OCI-LY3 (cell line): ENCODE data around the gene ZNF579.

Source experiments
- H2AFZ ChIP-seq: fragments of 200-600, 300-600 bp; shearing (Covaris generic); 2 replicates; pipeline ENCODE4 v1.6.0; 2014; ENCODE audit warnings: antibody characterized with exemption, low read depth, low read length
- H3K27ac ChIP-seq: fragments of 200-600, 300-600 bp; sonication (generic); 2 replicates; pipeline ENCODE4 v1.5.1; 2014; ENCODE audit warnings: mild to moderate bottlenecking, low read length, moderate library complexity, mixed read lengths
- H3K27me3 ChIP-seq: fragments of 200-600, 300-600 bp; sonication (generic); 2 replicates; pipeline ENCODE4 v1.6.1; 2014; ENCODE audit warnings: low read depth, low read length, mixed read lengths
- H3K36me3 ChIP-seq: fragments of 200-600, 300-600 bp; sonication (generic); replicated peaks from 2 replicates; pipeline ENCODE3; 2014; ENCODE audit warnings: low read depth, low read length, mixed read lengths
- H3K4me1 ChIP-seq: fragments of 300-600, 200-600 bp; sonication (generic); 2 replicates; pipeline ENCODE4 v1.6.1; 2014; ENCODE audit warnings: low read length, mixed read lengths
- H3K4me2 ChIP-seq: fragments of 200-600, 300-600 bp; sonication (generic); 2 replicates; pipeline ENCODE4 v1.6.1; 2014; ENCODE audit warnings: low read length, mixed read lengths
- H3K4me3 ChIP-seq: fragments of 300-600, 200-600 bp; sonication (generic); 2 replicates; pipeline ENCODE4 v1.5.1; 2014; ENCODE audit warnings: antibody characterized with exemption, mild to moderate bottlenecking, low read length, moderate library complexity
- H3K79me2 ChIP-seq: fragments of 300-600, 200-600 bp; shearing (Covaris generic); 2 replicates; pipeline ENCODE4 v1.6.1; 2014; ENCODE audit warnings: mild to moderate bottlenecking, low read length, mixed read lengths
- H3K9ac ChIP-seq: fragments of 300-600, 200-600 bp; shearing (Covaris generic); 2 replicates; pipeline ENCODE4 v1.6.0; 2014; ENCODE audit warnings: mild to moderate bottlenecking, low read length, moderate library complexity
- H3K9me3 ChIP-seq: fragments of 200-600, 300-600 bp; shearing (Covaris generic); 2 replicates; pipeline ENCODE4 v1.6.1; 2014; ENCODE audit warnings: low read length, mixed read lengths; ENCODE audit not compliant: insufficient read depth
- H4K20me1 ChIP-seq: fragments of 200-600, 300-600 bp; sonication (generic); 2 replicates; pipeline ENCODE4 v1.6.1; 2016; ENCODE audit warnings: low read length, mixed read lengths; ENCODE audit not compliant: insufficient read depth
- CTCF ChIP-seq: fragments of 200-600, 300-600 bp; sonication (generic); IDR thresholded peaks from 2 replicates; pipeline ENCODE4 v1.5.1; 2014; ENCODE audit warnings: antibody characterized with exemption, low read length, low read depth
- EZH2phosphoT487 ChIP-seq: fragments of 200-600 bp; shearing (Covaris generic); IDR thresholded peaks from 2 replicates; pipeline ENCODE4 v1.6.1; 2018; ENCODE audit warnings: antibody characterized with exemption, mixed run types, low read depth

The ZNF579 gene

GRCh38 chr19:55614711-55615542 lies 34.3 kb upstream of the ZNF579 start:
- Histone ChIP-seq H3K36me3 (peaks cover 33% of the 10 kb centered on the region), H3K9me3 (no peaks in the 10 kb centered on the region), H3K79me2 (peaks cover 25% of the 10 kb centered on the region), H3K4me2 (no peak overlapping the region), H2AFZ (no peak overlapping the region), H3K27ac (no peak overlapping the region), H4K20me1 (peaks cover 8% of the 10 kb centered on the region), H3K4me1 (peaks cover 23% of the 10 kb centered on the region), H3K9ac (no peak overlapping the region), H3K4me3 (no peak overlapping the region), H3K27me3 (no peaks in the 10 kb centered on the region)
- TF ChIP-seq CTCF (no peak), EZH2phosphoT487 (no peak)

- no peak overlapping the region for H3K27ac ChIP-seq
- H3K4me3 ChIP-seq: no peak overlapping the region
- no peak for TF ChIP-seq EZH2phosphoT487
- peaks cover 5% of the 10 kb centered on the region for H4K20me1 ChIP-seq
- H3K36me3 ChIP-seq: peaks cover 37% of the 10 kb centered on the region
- no peak overlapping the region for H3K4me2 ChIP-seq
- no peaks in the 10 kb centered on the region for H3K9me3 ChIP-seq
- H3K9ac ChIP-seq: no peak overlapping the region
- H3K27me3 ChIP-seq: no peaks in the 10 kb centered on the region
- H3K79me2 ChIP-seq: peaks cover 33% of the 10 kb centered on the region
- H2AFZ ChIP-seq: no peak overlapping the region
- H3K4me1 ChIP-seq: peaks cover 23% of the 10 kb centered on the region
Observed at GRCh38 chr19:55613930-55614710, 33.5 kb upstream of the ZNF579 start.

- Histone ChIP-seq H4K20me1 (peaks cover 5% of the 10 kb centered on the region), H3K36me3 (peaks cover 41% of the 10 kb centered on the region), H3K27ac (no peak overlapping the region)
Observed at GRCh38 chr19:55613396-55613795, 32.7 kb upstream of the ZNF579 start.

GRCh38 chr19:55611983-55612645 lies 31.5 kb upstream of the ZNF579 start:
- Histone ChIP-seq H3K36me3 (peaks cover 40% of the 10 kb centered on the region), H3K4me1 (peaks cover 23% of the 10 kb centered on the region), H3K27me3 (no peaks in the 10 kb centered on the region), H3K9ac (peak overlapping the region; percentile 49), H3K79me2 (peaks cover 48% of the 10 kb centered on the region), H3K4me2 (peak overlapping the region; percentile 86), H3K27ac (peak overlapping the region; percentile 88), H3K4me3 (peak overlapping the region; percentile 59), H2AFZ (no peak overlapping the region), H3K9me3 (no peaks in the 10 kb centered on the region), H4K20me1 (peaks cover 5% of the 10 kb centered on the region)
- TF ChIP-seq CTCF: no peak
- TF ChIP-seq EZH2phosphoT487: no peak

More at GRCh38 chr19:55613396-55613795, 32.7 kb upstream of the ZNF579 start:
- Histone ChIP-seq H2AFZ (no peak overlapping the region), H3K79me2 (peaks cover 39% of the 10 kb centered on the region), H3K27me3 (no peaks in the 10 kb centered on the region), H3K9me3 (no peaks in the 10 kb centered on the region), H3K4me3 (no peak overlapping the region), H3K4me1 (peaks cover 23% of the 10 kb centered on the region), H3K4me2 (no peak overlapping the region), H3K9ac (no peak overlapping the region)
- TF ChIP-seq EZH2phosphoT487 (no peak), CTCF (no peak)
